Measurements from ENCODE around the gene ARPP21.

The ARPP21 gene

DNA sequence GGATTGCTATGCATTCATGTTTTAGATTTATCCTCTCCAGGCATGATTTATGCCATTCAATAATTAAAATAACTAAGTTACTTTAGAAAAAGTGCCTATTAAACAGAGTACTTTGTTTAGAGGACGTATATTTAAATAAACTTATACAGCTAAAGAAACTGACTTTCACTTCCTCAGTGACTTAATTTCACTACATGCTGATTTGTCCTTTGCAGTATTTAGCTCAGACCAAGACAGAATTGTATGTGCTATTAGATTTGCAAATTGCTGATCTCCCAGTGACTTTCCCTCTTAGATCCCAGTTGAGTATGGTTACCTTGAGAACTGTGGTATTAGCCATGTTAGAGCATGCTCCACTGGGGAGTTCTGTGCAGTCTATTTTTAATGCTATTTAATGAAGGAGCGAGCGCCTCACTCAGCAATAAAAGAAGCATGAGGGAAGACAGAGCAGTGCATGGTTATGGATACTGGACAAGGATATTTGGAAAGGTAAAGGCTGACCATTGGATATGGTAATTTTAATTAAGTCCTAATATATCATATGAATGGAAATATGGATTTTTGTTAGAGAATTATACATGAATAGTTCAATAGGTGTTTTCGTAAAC, 2.7 kb downstream of the ARPP21 start:
- TF ChIP-seq, protein P1, sequence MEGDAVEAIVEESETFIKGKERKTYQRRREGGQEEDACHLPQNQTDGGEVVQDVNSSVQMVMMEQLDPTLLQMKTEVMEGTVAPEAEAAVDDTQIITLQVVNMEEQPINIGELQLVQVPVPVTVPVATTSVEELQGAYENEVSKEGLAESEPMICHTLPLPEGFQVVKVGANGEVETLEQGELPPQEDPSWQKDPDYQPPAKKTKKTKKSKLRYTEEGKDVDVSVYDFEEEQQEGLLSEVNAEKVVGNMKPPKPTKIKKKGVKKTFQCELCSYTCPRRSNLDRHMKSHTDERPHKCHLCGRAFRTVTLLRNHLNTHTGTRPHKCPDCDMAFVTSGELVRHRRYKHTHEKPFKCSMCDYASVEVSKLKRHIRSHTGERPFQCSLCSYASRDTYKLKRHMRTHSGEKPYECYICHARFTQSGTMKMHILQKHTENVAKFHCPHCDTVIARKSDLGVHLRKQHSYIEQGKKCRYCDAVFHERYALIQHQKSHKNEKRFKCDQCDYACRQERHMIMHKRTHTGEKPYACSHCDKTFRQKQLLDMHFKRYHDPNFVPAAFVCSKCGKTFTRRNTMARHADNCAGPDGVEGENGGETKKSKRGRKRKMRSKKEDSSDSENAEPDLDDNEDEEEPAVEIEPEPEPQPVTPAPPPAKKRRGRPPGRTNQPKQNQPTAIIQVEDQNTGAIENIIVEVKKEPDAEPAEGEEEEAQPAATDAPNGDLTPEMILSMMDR (conservative IDR thresholded peaks at IDR 0.05; ENCODE audit: control insufficient read depth, insufficient read depth, low read depth, low read length): no peak
- no peak overlapping the region for H3K4me3 ChIP-seq (ENCODE audit: control insufficient read depth, low read depth, low read length)
- DNase-seq (ENCODE audit: low read depth): no peak

DNA sequence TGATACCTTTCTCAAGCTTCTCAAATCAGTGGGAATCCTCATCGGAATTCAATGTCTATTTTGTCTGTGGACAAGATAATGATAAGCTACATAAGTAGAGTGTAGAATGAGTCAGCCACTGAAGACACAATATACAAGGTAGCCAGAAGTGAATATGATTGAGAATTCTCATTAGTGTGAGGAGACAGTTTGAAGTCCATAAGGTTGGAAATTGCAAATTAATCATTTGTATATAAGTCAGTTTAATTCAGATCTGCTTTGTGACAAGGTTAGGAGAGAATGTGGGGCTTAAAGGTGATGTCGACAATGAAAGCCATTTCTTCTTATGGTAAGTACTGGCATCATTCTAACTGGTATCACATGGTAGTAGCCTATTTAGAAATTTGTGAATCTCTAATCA, 4.2 kb downstream of the ARPP21 start:
- TF ChIP-seq, protein P1 (conservative IDR thresholded peaks at IDR 0.05; ENCODE audit: control insufficient read depth, insufficient read depth, low read depth, low read length): no peak
- H3K4me3 ChIP-seq (ENCODE audit: control insufficient read depth, low read depth, low read length): no peak overlapping the region
- DNase-seq (ENCODE audit: low read depth): no peak

DNA sequence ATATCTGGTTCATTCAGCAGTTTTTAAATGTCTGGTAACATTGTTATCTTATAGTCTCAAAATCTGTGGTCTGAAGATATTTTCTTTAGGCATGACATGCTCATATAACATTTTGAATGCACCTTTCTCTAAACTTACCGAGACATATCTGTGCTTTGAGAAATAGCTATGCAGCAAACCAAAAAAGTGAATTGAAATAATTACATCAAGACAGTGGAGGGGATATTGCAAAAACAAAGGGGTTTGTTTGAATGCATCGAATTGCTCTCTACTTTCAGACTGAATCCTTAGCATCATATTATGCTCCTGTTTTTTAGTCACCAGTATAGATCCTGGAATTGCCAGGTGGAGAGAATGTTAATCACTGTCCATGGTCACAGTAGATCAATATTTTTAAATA, 5.1 kb downstream of the ARPP21 start:
- TF ChIP-seq, protein P1 (conservative IDR thresholded peaks at IDR 0.05; ENCODE audit: control insufficient read depth, insufficient read depth, low read depth, low read length): no peak
- no peak overlapping the region for H3K4me3 ChIP-seq (ENCODE audit: control insufficient read depth, low read depth, low read length)
- DNase-seq (ENCODE audit: low read depth): no peak

DNA sequence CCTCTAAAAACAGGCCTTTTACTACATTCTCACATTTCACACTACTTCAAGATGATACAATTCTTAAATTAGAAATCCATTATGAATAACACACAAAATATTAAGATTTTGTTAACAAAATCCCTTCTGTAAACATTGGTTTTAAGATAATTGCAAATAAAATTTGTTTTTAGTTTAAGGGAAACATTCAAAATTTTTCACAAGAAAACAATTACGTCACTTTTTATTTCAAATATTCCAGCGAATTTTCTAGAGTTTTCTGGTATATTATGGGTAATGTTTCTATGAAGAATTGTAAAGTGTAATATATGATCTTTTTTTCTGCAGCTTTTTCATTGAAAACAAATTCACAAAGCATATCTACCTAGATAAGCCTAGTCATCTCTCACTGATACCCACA, 5.9 kb downstream of the ARPP21 start:
- H3K4me3 ChIP-seq (ENCODE audit: control insufficient read depth, low read depth, low read length): no peak overlapping the region
- DNase-seq (ENCODE audit: low read depth): no peak
- TF ChIP-seq, protein P1 (conservative IDR thresholded peaks at IDR 0.05; ENCODE audit: control insufficient read depth, insufficient read depth, low read depth, low read length): no peak

DNA sequence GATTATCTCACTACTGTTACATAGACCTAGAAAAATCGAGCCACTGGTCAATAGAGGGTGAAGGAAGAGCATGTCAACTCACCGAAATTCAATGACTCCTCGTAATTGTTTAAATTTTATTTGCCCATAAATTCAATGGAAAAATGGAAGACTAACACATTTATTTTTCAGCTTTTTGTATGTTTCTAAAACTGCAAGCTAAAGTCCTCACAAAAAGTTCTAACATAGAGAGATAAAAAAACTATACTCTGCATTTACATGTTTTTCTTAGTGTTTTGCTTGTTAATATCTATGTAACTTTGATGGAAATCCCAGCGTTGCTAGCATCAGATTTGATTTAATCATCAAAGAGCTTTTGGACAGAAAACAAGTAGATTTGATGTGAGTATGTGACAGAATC, 6.8 kb downstream of the ARPP21 start:
- no peak for DNase-seq (ENCODE audit: low read depth)
- TF ChIP-seq, protein P1 (conservative IDR thresholded peaks at IDR 0.05; ENCODE audit: control insufficient read depth, insufficient read depth, low read depth, low read length): no peak
- H3K4me3 ChIP-seq (ENCODE audit: control insufficient read depth, low read depth, low read length): no peak overlapping the region

DNA sequence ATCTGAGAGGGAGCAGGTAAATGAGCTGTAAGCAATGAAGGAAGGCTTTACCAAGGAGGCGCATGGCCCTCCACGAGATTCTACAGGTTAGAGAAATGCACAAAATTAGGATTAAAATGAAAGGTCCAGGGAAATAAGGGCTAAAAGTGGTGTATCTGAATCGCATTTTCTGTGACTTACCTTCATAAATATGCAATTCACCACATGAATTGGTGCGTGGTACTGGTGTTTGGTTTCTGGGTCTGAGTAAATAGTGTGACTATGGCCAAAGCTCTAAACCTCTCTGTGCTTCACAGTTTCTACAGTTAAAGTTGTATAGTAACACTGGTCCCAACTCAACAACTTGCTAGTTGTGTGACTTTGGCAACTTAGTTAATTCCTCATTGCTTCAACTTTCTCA, 8.1 kb downstream of the ARPP21 start:
- no peak for DNase-seq (ENCODE audit: low read depth)
- TF ChIP-seq, protein P1 (conservative IDR thresholded peaks at IDR 0.05; ENCODE audit: control insufficient read depth, insufficient read depth, low read depth, low read length): no peak
- no peak overlapping the region for H3K4me3 ChIP-seq (ENCODE audit: control insufficient read depth, low read depth, low read length)

DNA sequence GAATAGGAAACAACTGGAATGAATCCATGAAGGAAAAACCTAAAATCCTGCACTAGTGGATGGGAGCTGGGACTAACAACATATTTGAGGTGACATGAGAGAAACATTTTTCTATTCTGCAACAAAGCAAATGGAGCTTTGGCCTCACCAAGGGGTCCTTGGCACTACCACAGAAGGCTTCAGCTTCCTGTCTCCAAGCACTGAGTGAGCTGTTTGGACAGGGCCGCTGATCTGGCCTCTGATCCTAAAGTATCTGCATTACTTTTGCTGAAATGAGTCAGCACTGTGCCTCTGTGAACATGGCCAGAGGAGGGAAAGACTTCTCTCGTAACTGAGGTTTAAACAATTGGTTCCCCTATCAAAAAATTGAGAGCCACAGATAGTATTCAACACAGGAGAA, 9.0 kb downstream of the ARPP21 start:
- DNase-seq (ENCODE audit: low read depth): no peak
- TF ChIP-seq, protein P1 (conservative IDR thresholded peaks at IDR 0.05; ENCODE audit: control insufficient read depth, insufficient read depth, low read depth, low read length): no peak
- H3K4me3 ChIP-seq (ENCODE audit: control insufficient read depth, low read depth, low read length): no peak overlapping the region

All from fibroblast of mammary gland (primary cell).